NB4 (cell line): ENCODE data around the gene ATP10A.

ENCODE experiments used
- DNase-seq: peaks from one replicate; pipeline ENCODE4 v3.0.0; 2010; ENCODE audit warnings: low read depth
- H3K4me3 ChIP-seq: one replicate; pipeline ENCODE4 v1.5.1; 2011; ENCODE audit warnings: mild to moderate bottlenecking, low read depth, low read length, moderate library complexity
- MYC ChIP-seq: IDR thresholded peaks from 2 replicates; pipeline ENCODE4 v1.6.1; 2011; ENCODE audit warnings: low read depth, low read length
- POLR2A ChIP-seq: IDR thresholded peaks from 2 replicates; pipeline ENCODE4 v1.6.1; 2011; ENCODE audit warnings: mild to moderate bottlenecking; ENCODE audit not compliant: insufficient read length; ENCODE audit errors: extremely low read depth
- TF ChIP-seq, protein P1 (sequence below): IDR thresholded peaks from one replicate; pipeline ENCODE4 v1.5.1; 2012; ENCODE audit warnings: low read depth, low read length
- TF ChIP-seq, protein P2 (sequence below): IDR thresholded peaks from 2 replicates; pipeline ENCODE4 v1.6.1; 2011; ENCODE audit warnings: low read depth, low read length

ATP10A gene

DNA sequence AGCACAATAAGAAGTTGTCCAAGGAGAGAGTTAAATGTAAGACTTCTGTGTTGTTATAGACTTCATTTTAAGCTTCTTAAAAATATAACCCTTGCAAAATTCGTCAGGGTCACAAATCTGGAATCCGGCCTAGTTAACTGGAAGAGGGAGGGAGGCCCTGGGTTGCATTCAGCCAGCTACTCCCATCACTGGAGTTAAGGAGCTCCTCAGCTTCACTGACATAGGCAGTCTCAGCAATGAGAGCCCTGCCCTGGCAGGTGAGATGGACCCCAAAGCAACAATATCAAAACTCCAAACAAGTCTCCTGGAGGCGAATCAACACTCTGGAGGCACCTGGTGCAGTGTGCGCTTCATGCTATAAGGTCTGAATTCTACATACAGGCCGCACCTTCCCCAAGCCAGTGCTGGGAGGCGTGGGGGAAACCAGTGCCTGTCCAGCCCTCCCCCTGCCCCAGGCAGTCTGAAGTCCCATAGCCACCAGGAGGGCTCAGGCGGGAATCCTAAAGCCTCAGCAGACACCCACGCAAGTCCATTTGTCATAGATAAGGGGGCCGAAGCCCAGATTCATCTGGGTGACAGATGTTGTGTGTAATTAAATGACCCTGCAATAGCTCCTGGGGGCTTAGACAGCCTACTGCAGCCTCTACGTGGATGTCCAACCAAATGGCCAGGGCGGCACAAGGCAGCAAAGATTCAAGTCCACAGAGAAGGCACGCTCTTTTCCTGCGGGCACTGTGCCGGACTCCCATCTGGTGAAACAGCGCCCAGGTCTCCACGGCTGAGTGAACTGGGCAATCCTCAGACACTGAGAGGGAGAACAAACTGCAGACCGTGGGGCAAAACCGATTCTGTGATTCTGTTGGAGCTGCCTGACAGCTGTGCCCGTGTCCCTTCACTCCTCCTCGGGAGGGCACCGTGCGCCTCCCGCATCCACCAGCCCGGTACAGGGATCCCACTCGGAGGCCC, 64.9 kb downstream of the ATP10A start:
- H3K4me3 ChIP-seq, result no peak overlapping the region
- TF ChIP-seq POLR2A, result no peak
- no peak for TF ChIP-seq MYC
- TF ChIP-seq, protein P1, sequence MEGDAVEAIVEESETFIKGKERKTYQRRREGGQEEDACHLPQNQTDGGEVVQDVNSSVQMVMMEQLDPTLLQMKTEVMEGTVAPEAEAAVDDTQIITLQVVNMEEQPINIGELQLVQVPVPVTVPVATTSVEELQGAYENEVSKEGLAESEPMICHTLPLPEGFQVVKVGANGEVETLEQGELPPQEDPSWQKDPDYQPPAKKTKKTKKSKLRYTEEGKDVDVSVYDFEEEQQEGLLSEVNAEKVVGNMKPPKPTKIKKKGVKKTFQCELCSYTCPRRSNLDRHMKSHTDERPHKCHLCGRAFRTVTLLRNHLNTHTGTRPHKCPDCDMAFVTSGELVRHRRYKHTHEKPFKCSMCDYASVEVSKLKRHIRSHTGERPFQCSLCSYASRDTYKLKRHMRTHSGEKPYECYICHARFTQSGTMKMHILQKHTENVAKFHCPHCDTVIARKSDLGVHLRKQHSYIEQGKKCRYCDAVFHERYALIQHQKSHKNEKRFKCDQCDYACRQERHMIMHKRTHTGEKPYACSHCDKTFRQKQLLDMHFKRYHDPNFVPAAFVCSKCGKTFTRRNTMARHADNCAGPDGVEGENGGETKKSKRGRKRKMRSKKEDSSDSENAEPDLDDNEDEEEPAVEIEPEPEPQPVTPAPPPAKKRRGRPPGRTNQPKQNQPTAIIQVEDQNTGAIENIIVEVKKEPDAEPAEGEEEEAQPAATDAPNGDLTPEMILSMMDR, result no peak
- TF ChIP-seq, protein P2, sequence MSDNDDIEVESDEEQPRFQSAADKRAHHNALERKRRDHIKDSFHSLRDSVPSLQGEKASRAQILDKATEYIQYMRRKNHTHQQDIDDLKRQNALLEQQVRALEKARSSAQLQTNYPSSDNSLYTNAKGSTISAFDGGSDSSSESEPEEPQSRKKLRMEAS, result no peak
- no peak for DNase-seq

DNA sequence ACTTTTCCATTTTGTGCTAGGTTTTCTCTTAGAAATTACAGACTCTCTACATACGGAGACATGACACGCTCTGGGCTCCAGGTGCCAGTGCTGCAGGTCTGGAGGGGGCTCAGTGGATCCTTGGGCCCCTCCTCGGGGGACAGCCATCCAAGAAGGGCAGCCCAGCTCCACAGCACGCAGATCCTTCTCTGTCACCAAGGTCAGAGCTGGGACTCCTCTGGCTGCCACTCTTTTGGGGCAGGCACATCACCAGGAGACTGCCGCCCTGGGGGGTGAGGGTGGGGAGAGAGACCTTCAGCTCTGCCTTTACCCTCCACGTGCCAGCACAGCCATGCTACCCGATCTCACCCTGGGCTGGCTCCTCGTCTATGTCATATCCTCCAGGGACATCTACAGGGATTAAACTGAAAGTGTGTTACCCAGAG, 65.6 kb downstream of the ATP10A start:
- no peak for TF ChIP-seq MYC
- TF ChIP-seq, protein P2, result no peak
- TF ChIP-seq, protein P1, result no peak
- TF ChIP-seq POLR2A, result no peak
- DNase-seq, result no peak
- H3K4me3 ChIP-seq, result no peak overlapping the region

DNA sequence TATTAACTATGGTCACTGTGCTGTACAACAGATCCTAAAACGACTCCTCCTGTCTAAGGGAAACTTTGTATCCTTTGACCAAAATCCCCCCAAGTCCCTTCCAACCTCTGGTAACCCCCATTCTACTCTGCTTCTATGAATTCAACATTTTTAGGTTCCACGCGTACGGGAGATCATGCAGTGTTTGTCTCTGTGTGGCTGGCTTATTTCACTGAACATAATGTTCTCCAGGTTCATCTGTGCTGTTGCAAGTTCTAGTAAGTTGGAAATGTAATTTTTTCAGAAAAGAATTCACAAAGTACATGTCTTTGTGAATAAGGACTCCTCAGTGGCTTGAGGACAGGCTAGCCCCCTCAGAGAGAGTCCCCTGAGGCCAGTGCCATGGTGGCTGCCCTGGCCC, 66.1 kb downstream of the ATP10A start:
- TF ChIP-seq, protein P1, result no peak
- TF ChIP-seq POLR2A, result no peak
- TF ChIP-seq, protein P2, result no peak
- no peak overlapping the region for H3K4me3 ChIP-seq
- DNase-seq, result no peak

DNA sequence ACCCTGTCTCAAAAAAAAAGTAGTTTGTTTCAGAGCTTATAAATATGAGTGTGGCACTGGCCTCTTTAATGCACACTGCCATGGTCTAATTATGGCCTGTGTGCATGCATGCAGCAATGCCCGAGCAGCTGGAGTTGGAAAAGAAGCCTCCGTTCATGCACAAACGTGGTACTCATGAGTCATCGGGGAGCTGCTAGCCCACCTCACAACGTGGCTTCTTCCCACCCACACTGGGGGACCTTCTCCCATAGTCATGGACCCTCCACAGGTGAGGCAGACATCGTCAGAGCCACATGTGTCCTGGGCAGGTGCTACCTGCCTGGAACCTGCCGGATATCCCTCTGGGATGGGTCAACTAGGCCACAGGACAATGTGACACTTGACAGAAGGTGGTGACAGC, 66.7 kb downstream of the ATP10A start:
- no peak overlapping the region for H3K4me3 ChIP-seq
- no peak for DNase-seq
- no peak for TF ChIP-seq POLR2A
- TF ChIP-seq, protein P2, result no peak
- no peak for TF ChIP-seq MYC
- TF ChIP-seq, protein P1, result no peak

DNA sequence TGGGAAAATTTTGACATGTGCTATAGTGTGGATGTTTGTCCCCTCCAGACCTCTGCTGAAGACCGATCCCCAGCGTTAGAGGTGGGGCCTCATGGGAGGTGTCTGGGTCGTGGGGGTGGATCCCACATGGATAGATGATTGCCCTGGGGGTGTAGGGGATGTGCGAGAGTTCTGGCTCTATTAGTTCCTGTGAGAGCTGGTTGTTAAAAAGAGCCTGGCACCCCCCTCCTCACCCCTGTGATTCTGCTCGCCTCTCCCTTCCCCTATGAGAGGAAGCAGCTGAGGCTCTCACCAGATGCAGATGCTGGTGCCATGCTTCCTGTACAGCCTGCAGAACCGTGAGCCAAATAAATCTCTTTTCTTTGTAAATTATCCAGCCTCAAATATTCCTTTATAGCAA, 67.4 kb downstream of the ATP10A start:
- TF ChIP-seq, protein P2, result no peak
- no peak for TF ChIP-seq MYC
- TF ChIP-seq, protein P1, result no peak
- no peak for TF ChIP-seq POLR2A

More for the DNA sequence above, 67.4 kb downstream of the ATP10A start:
- H3K4me3 ChIP-seq, result no peak overlapping the region
- DNase-seq, result no peak
